ENCODE data around the gene S100A6.

GRCh38 chr1:153572569-153573015 lies 36.8 kb upstream of the S100A6 start:
- TF ChIP-seq SUZ12 (IDR thresholded peaks at IDR 0.05; ENCODE audit: extremely low read depth, insufficient read depth, insufficient read length) (no peak), YY1 (IDR thresholded peaks at IDR 0.05; ENCODE audit: insufficient read depth, insufficient read length) (no peak)

Measured in NT2/D1 (cell line).